Kidney epithelial cell (primary cell): ENCODE results near the gene GMPR2. TPM values are rescaled to one million over a fixed set of nuclear protein-coding genes. Genes with fewer than 3 reads are reported as not detected.

ENCODE experiments used
- DNase-seq: peaks from one replicate; pipeline ENCODE4 v3.0.0-alpha.2; 2010; ENCODE audit warnings: low read depth
- H3K27me3 ChIP-seq: 2 replicates; pipeline ENCODE4 v1.6.0; 2011; ENCODE audit warnings: low read length; ENCODE audit not compliant: control insufficient read depth, insufficient read depth
- H3K36me3 ChIP-seq: 2 replicates; pipeline ENCODE4 v1.5.1; 2011; ENCODE audit warnings: low read length; ENCODE audit not compliant: control insufficient read depth, insufficient read depth
- H3K4me3 ChIP-seq: 2 replicates; pipeline ENCODE4 v1.5.1; 2011; ENCODE audit warnings: low read depth, mild to moderate bottlenecking, control low read depth, low read length
- total RNA-seq: library from RNA; depleted of rRNA; stranded (reverse); fragments of >200 nt; gene quantifications from 2 replicates; pipeline ENCODE4 v1.2.3, GENCODE V29; 2015
- TF ChIP-seq, protein P1 (sequence below): IDR thresholded peaks from 2 replicates; pipeline ENCODE4 v1.5.1; 2011; ENCODE audit warnings: mild to moderate bottlenecking, moderate library complexity, low read length, control low read depth, inconsistent platforms; ENCODE audit not compliant: insufficient read depth, poor library complexity, severe bottlenecking

GMPR2 gene
- total RNA-seq, 1 donor from 2014 or later = 54.7 TPM

DNA sequence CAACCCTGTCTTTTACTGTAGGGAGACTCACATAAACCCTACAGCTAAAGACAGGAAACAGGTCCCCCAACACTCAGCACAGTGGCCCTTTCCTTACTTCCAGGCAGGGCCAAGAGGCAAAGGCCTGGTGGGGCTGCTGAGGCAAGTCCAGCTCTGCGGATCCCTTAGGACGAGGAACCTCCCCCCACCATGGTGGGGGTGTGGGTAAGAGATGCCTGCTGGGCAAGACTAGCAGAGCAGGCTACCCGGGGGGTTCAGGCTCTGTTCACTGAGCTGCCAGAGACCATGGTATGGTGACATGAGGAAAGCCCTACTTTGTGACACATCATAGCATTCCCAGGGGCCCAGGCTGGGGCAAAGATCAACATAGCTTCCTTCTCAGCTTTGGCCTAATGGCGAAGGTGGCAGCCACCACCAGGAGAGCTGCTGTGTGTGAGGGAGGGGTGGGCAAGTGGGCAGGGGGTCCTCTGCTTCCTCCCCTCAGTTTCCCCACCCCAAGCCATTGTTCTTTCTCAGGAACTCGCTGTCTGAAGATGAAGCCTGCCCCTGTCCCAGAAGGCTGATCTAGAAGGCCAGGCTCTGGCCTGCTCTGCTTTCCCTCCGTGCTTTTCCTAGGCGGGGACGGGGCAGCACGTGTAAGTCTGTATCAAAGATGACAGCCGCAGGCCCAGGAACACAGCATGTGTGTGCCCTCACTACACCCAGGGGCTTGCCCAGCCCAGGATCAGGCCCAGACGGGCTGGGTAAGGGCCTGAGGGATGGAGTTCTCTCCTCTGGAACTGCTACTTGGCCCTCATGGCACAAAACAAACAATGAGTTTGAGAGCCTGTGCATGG, 19.8 kb downstream of the GMPR2 start:
- H3K27me3 ChIP-seq = no peaks in the 10 kb centered on the region
- no peak for DNase-seq
- H3K36me3 ChIP-seq = no peaks in the 10 kb centered on the region
- H3K4me3 ChIP-seq = no peak overlapping the region
- TF ChIP-seq, protein P1, sequence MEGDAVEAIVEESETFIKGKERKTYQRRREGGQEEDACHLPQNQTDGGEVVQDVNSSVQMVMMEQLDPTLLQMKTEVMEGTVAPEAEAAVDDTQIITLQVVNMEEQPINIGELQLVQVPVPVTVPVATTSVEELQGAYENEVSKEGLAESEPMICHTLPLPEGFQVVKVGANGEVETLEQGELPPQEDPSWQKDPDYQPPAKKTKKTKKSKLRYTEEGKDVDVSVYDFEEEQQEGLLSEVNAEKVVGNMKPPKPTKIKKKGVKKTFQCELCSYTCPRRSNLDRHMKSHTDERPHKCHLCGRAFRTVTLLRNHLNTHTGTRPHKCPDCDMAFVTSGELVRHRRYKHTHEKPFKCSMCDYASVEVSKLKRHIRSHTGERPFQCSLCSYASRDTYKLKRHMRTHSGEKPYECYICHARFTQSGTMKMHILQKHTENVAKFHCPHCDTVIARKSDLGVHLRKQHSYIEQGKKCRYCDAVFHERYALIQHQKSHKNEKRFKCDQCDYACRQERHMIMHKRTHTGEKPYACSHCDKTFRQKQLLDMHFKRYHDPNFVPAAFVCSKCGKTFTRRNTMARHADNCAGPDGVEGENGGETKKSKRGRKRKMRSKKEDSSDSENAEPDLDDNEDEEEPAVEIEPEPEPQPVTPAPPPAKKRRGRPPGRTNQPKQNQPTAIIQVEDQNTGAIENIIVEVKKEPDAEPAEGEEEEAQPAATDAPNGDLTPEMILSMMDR = no peak

DNA sequence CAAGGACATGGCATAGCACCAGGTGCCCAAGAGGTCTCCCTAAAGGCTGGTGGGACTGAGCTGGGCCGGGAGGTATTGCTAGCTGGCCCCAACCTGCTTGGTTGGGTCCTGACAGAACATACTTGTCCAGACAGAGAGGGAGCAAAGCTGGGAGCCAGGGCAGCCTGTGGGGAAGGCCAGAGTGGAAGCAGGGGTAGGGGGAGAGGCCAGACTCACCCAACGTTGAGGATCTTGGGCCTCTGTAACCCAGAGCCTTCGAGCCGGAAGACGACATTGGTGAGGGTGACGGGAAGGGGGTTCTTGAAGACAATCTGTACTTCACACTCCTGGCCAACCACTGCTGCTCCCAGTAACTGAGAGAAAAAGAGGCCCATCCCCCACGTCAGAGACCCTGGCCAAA, 21.2 kb downstream of the GMPR2 start:
- Histone ChIP-seq H3K27me3 (no peaks in the 10 kb centered on the region), H3K4me3 (no peak overlapping the region), H3K36me3 (no peaks in the 10 kb centered on the region)
- no peak for DNase-seq
- TF ChIP-seq, protein P1 = no peak

DNA sequence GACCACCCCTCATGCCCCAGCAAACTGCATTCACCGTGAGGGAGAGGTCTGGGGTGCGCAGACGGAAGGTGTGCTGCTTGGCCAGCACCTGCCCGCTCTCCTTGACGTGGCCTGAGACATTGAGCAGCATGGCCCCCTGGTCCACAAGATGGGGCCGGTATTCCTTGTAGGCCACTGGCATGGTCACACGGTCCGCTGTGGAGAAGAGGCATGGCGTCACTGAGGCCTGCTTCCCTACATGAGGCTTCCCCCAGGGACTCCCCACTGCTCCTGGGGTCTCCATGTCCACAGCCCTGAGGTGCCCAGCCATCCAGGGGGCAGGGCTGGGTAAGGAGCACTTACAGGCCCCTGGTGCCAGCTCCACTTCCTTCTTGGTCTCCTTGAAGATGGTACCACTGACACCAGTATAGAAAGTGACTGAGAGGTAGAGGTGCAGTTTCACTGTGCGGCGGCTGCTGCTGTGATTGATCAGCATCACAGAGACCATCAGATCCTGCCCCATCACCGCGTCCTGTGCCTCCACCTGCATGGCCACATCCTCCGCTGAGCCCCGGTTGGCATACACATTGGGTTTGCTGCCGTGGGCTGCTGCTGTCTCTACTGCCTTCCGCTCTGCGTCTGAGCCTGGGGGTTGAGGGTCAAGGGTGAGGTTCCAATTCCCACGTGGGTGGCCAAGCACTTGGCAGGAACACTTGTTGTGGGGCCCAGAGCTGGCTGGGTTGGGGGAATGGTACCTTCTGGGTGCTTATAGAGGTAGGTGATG, 22.1 kb downstream of the GMPR2 start:
- no peaks in the 10 kb centered on the region for H3K36me3 ChIP-seq
- H3K4me3 ChIP-seq = no peak overlapping the region
- TF ChIP-seq, protein P1 = no peak
- H3K27me3 ChIP-seq = no peaks in the 10 kb centered on the region
- no peak for DNase-seq

DNA sequence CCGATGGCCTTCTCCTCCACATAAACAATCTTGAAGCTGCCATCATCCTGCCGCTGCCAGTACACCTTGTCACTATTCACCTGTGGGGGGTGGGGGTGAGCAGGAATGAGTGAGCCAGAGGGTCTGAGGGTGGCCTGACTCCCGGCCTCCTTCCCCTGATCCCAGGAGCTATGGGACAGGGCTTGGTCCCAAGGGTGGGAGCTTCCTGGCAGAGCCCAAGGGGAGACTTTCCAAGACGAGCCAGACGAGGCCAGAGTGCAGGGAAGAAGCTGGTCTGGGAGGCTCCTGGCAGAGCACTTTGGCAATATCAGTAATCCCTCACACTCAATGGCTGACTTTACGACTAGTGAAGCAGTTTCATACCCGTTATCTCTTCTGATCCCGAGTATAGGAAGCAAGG, 22.7 kb downstream of the GMPR2 start:
- Histone ChIP-seq H3K36me3 (no peaks in the 10 kb centered on the region), H3K4me3 (no peak overlapping the region), H3K27me3 (no peaks in the 10 kb centered on the region)
- no peak for DNase-seq
- TF ChIP-seq, protein P1 = no peak

DNA sequence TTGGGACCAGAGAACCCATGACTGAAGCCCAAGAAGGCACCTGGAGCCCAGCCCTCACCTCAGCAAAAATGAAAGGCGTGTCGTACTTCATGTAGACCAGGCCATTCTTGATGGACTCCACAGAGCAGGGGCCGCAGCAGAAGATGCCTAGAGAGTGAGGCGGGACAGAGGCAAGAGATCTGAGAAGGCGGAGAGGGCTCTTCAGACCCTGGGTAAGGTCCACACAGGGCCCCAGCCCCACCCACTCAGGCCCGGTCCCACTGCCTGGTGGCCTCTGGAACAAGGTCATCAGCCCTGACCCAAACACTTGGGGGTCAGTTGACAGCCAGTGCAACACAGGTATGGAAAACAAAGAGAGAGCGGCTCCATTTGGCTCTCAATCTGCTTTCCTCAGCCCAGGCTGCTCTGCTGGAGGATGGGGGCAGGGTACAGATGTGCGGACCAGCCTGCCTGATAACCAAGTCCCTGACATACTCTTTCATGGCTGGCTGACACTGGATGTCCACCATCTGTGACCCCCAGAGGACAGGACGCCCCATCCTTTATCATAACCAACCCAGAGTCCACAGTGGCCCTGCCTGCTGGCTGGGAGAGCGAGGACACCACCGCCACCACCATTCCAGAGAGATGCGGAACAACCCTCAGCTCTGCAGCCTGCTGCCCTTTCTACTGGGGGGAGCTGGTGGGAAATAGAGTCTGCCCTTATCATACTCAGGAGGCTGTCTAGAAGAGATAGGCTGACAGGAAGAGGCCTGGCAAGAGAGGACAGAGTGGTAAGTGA, 23.4 kb downstream of the GMPR2 start:
- DNase-seq = no peak
- H3K36me3 ChIP-seq = no peaks in the 10 kb centered on the region
- TF ChIP-seq, protein P1 = no peak
- H3K27me3 ChIP-seq = no peaks in the 10 kb centered on the region
- no peak overlapping the region for H3K4me3 ChIP-seq
